Amniotic epithelial cell (primary cell): ENCODE results near the gene SFXN5.
"Not testable (repeated sequence)": the region's sequence is repeated elsewhere in the genome, so short reads cannot be mapped to it uniquely, and the experiment has no call there.

ENCODE experiments used
- DNase-seq: peaks from one replicate; pipeline ENCODE4 v3.0.0-alpha.2; 2010; ENCODE audit warnings: low read depth

The SFXN5 gene

GRCh38 chr2:73077424-73077795 is 5.9 kb upstream of the SFXN5 start:
- no peak for DNase-seq

- DNase-seq = no peak
These were observed 5.3 kb upstream of the SFXN5 start for GRCh38 chr2:73076701-73077423.

- DNase-seq = no peak
These were observed 4.2 kb upstream of the SFXN5 start for GRCh38 chr2:73075477-73076373.

- DNase-seq = no peak
These were observed 2.9 kb upstream of the SFXN5 start for GRCh38 chr2:73074110-73075069.

GRCh38 chr2:73072416-73072815 is 904 bp upstream of the SFXN5 start:
- DNase-seq = no peak

GRCh38 chr2:73072129-73072395 is 550 bp upstream of the SFXN5 start:
- peak; percentile 47 for DNase-seq

GRCh38 chr2:73070643-73071359 is 711 bp downstream of the SFXN5 start:
- no peak for DNase-seq

- no peak for DNase-seq
These were observed 1.5 kb downstream of the SFXN5 start for GRCh38 chr2:73069855-73070642.

GRCh38 chr2:73069041-73069854 is 2.3 kb downstream of the SFXN5 start:
- peak; percentile 32 for DNase-seq

GRCh38 chr2:73068147-73068546 is 3.4 kb downstream of the SFXN5 start:
- no peak for DNase-seq

GRCh38 chr2:73067043-73067442 is 4.5 kb downstream of the SFXN5 start:
- DNase-seq = no peak

GRCh38 chr2:73065070-73065469 is 6.4 kb downstream of the SFXN5 start:
- not testable (repeated sequence) for DNase-seq

GRCh38 chr2:73063909-73064875 is 7.3 kb downstream of the SFXN5 start:
- peak; percentile 79 for DNase-seq

GRCh38 chr2:73063472-73063871 is 8.0 kb downstream of the SFXN5 start:
- no peak for DNase-seq

GRCh38 chr2:73059106-73059505 is 12.4 kb downstream of the SFXN5 start:
- DNase-seq = no peak

GRCh38 chr2:73054980-73055379 is 16.5 kb downstream of the SFXN5 start:
- DNase-seq = no peak

GRCh38 chr2:73053316-73054114 is 18.0 kb downstream of the SFXN5 start:
- DNase-seq = no peak

GRCh38 chr2:73050121-73050545 is 21.4 kb downstream of the SFXN5 start:
- peak; percentile 20 for DNase-seq
